Umbilical cord (tissue), 2 donors: ENCODE measurements around the gene ALMS1. TPM values are rescaled to one million over a fixed set of nuclear protein-coding genes. Genes with fewer than 3 reads are reported as not detected.
"Not testable (repeated sequence)": the region's sequence is repeated elsewhere in the genome, so short reads cannot be mapped to it uniquely, and the experiment has no call there.

ENCODE experiments used
- DNase-seq: peaks from one replicate; pipeline ENCODE4 v3.0.0-alpha.2; 2015; ENCODE audit warnings: low spot score
- total RNA-seq: library from RNA; depleted of rRNA; stranded (reverse); fragments of >200 nt; gene quantifications from one replicate; pipeline ENCODE4 v1.2.3, GENCODE V29; 2014; ENCODE audit warnings: low replicate concordance; ENCODE audit not compliant: insufficient read depth

ALMS1 gene
- total RNA-seq, 1 donor from 2014 or later: 36.4 TPM

- no peak for DNase-seq
Observed at GRCh38 chr2:73614105-73614504, 228.5 kb downstream of the ALMS1 start.

GRCh38 chr2:73614997-73615396 is 229.4 kb downstream of the ALMS1 start:
- DNase-seq: no peak

GRCh38 chr2:73619925-73620324 is 234.3 kb downstream of the ALMS1 start:
- not testable (repeated sequence) for DNase-seq

GRCh38 chr2:73624036-73624435 is 238.4 kb downstream of the ALMS1 start:
- DNase-seq: not testable (repeated sequence)

- DNase-seq: not testable (repeated sequence)
Observed at GRCh38 chr2:73624625-73625024, 239.0 kb downstream of the ALMS1 start.

GRCh38 chr2:73626237-73626636 is 240.6 kb downstream of the ALMS1 start:
- not testable (repeated sequence) for DNase-seq

GRCh38 chr2:73628493-73628892 is 242.9 kb downstream of the ALMS1 start:
- not testable (repeated sequence) for DNase-seq

GRCh38 chr2:73630662-73631266 is 245.1 kb downstream of the ALMS1 start:
- not testable (repeated sequence) for DNase-seq

- not testable (repeated sequence) for DNase-seq
Observed at GRCh38 chr2:73636977-73637376, 251.3 kb downstream of the ALMS1 start.

- no peak for DNase-seq
Observed at GRCh38 chr2:73638429-73638828, 252.8 kb downstream of the ALMS1 start.

GRCh38 chr2:73640511-73640911 is 254.9 kb downstream of the ALMS1 start:
- no peak for DNase-seq

- no peak for DNase-seq
Observed at GRCh38 chr2:73640946-73641766, 255.5 kb downstream of the ALMS1 start.

GRCh38 chr2:73641767-73642062 is 256.1 kb downstream of the ALMS1 start:
- no peak for DNase-seq

- DNase-seq: no peak
Observed at GRCh38 chr2:73642338-73643018, 256.8 kb downstream of the ALMS1 start, which contains the start of gene NAT8. Gene NAT8 (minus strand): TSS chr2:73642422. CDS start chr2:73641628, 794 bp downstream.

GRCh38 chr2:73647690-73648089 is 262.1 kb downstream of the ALMS1 start:
- not testable (repeated sequence) for DNase-seq

GRCh38 chr2:73651591-73652230 is 266.1 kb downstream of the ALMS1 start:
- no peak for DNase-seq

GRCh38 chr2:73652348-73652747 is 266.7 kb downstream of the ALMS1 start:
- DNase-seq: no peak

GRCh38 chr2:73654175-73654574 is 268.5 kb downstream of the ALMS1 start:
- DNase-seq: no peak
